Measurements from ENCODE around the gene BEX4. TPM values are rescaled to one million over a fixed set of nuclear protein-coding genes. Genes with fewer than 3 reads are reported as not detected.
A peak's percentile ranks its signal among the peaks of the same experiment; 100 is the strongest.

BEX4 gene
- total and polyA plus RNA-seq, 9 of the 15 experiments (the other 6 are each of a cell fraction or from before 2014, with no cell fraction given): 74.6 to 399 (median 154) TPM

DNA sequence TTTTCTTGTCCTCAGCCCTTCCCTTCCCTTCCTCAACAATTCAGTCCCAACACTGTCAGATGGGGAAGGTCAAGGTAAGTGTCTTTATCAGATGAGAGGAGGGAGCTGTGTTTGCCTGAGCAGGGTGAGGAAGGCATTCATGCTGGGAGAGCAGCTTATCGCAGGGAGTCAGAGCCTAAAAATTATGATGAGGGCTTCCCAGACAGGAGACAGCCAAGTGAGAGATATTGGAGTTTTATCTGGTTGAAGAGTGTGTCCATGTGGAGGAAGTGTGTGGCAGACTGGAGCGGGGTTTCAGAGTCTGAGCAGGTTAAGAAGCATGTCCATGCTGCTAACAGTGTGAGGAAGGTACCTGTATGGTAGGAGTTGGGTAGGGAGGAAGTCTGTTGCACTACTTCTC is 18.4 kb downstream of the BEX4 start (continued):
- TF ChIP-seq MCM2 (IDR thresholded peaks at IDR 0.05; ENCODE audit: low read depth): no peak
- no peak for TF ChIP-seq KDM5B (IDR thresholded peaks at IDR 0.05; ENCODE audit: insufficient replicate concordance, low read depth, low read length)
- no peak for TF ChIP-seq GTF2F1 (IDR thresholded peaks at IDR 0.05; ENCODE audit: low read depth, low read length)
- TF ChIP-seq, protein P1, sequence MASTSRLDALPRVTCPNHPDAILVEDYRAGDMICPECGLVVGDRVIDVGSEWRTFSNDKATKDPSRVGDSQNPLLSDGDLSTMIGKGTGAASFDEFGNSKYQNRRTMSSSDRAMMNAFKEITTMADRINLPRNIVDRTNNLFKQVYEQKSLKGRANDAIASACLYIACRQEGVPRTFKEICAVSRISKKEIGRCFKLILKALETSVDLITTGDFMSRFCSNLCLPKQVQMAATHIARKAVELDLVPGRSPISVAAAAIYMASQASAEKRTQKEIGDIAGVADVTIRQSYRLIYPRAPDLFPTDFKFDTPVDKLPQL (IDR thresholded peaks at IDR 0.05; ENCODE audit: extremely low read depth, insufficient read length): no peak
- no peak for TF ChIP-seq CBX1 (IDR thresholded peaks at IDR 0.05; ENCODE audit: low read depth)
- TF ChIP-seq SMARCA4 (IDR thresholded peaks at IDR 0.05): peak; percentile 89
- TF ChIP-seq ZNF324 (CRISPR knock-in tag; IDR thresholded peaks at IDR 0.05): no peak
- TF ChIP-seq, protein P2, sequence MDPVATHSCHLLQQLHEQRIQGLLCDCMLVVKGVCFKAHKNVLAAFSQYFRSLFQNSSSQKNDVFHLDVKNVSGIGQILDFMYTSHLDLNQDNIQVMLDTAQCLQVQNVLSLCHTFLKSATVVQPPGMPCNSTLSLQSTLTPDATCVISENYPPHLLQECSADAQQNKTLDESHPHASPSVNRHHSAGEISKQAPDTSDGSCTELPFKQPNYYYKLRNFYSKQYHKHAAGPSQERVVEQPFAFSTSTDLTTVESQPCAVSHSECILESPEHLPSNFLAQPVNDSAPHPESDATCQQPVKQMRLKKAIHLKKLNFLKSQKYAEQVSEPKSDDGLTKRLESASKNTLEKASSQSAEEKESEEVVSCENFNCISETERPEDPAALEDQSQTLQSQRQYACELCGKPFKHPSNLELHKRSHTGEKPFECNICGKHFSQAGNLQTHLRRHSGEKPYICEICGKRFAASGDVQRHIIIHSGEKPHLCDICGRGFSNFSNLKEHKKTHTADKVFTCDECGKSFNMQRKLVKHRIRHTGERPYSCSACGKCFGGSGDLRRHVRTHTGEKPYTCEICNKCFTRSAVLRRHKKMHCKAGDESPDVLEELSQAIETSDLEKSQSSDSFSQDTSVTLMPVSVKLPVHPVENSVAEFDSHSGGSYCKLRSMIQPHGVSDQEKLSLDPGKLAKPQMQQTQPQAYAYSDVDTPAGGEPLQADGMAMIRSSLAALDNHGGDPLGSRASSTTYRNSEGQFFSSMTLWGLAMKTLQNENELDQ (CRISPR knock-in tag; IDR thresholded peaks at IDR 0.05; ENCODE audit: borderline replicate concordance): no peak
- TF ChIP-seq, protein P3, sequence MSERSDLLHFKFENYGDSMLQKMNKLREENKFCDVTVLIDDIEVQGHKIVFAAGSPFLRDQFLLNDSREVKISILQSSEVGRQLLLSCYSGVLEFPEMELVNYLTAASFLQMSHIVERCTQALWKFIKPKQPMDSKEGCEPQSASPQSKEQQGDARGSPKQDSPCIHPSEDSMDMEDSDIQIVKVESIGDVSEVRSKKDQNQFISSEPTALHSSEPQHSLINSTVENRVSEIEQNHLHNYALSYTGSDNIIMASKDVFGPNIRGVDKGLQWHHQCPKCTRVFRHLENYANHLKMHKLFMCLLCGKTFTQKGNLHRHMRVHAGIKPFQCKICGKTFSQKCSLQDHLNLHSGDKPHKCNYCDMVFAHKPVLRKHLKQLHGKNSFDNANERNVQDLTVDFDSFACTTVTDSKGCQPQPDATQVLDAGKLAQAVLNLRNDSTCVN (CRISPR knock-in tag; IDR thresholded peaks at IDR 0.05): no peak
- TF ChIP-seq, protein P4, sequence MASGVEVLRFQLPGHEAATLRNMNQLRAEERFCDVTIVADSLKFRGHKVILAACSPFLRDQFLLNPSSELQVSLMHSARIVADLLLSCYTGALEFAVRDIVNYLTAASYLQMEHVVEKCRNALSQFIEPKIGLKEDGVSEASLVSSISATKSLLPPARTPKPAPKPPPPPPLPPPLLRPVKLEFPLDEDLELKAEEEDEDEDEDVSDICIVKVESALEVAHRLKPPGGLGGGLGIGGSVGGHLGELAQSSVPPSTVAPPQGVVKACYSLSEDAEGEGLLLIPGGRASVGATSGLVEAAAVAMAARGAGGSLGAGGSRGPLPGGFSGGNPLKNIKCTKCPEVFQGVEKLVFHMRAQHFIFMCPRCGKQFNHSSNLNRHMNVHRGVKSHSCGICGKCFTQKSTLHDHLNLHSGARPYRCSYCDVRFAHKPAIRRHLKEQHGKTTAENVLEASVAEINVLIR (CRISPR knock-in tag; IDR thresholded peaks at IDR 0.05): no peak
- no peak for TF ChIP-seq SMC3 (conservative IDR thresholded peaks at IDR 0.05; ENCODE audit: insufficient read depth, low read depth, low read length)
- TF ChIP-seq, protein P5, sequence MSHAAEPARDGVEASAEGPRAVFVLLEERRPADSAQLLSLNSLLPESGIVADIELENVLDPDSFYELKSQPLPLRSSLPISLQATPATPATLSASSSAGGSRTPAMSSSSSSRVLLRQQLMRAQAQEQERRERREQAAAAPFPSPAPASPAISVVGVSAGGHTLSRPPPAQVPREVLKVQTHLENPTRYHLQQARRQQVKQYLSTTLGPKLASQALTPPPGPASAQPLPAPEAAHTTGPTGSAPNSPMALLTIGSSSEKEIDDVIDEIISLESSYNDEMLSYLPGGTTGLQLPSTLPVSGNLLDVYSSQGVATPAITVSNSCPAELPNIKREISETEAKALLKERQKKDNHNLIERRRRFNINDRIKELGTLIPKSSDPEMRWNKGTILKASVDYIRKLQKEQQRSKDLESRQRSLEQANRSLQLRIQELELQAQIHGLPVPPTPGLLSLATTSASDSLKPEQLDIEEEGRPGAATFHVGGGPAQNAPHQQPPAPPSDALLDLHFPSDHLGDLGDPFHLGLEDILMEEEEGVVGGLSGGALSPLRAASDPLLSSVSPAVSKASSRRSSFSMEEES (CRISPR knock-in tag; IDR thresholded peaks at IDR 0.05): no peak
- peak; percentile 83 for TF ChIP-seq PML (IDR thresholded peaks at IDR 0.05; ENCODE audit: low read length)
- TF ChIP-seq ADNP (tag; IDR thresholded peaks at IDR 0.05): no peak
- no peak for TF ChIP-seq ZSCAN29 (IDR thresholded peaks at IDR 0.05)
- TF ChIP-seq DPF2 (IDR thresholded peaks at IDR 0.05): peak; percentile 93
- no peak for TF ChIP-seq NR2F6 (CRISPR knock-in tag; IDR thresholded peaks at IDR 0.05)
- no peak for TF ChIP-seq SAFB (IDR thresholded peaks at IDR 0.05; ENCODE audit: borderline replicate concordance, low read depth, low read length)
- TF ChIP-seq ZNF431 (CRISPR knock-in tag; IDR thresholded peaks at IDR 0.05): no peak
- TF ChIP-seq KAT7 (CRISPR knock-in tag; IDR thresholded peaks at IDR 0.05; ENCODE audit: borderline replicate concordance): 0 out of 2 replicates have a peak, but pooled peaks have one; percentile 29
- no peak for TF ChIP-seq SMAD2 (IDR thresholded peaks at IDR 0.05; ENCODE audit: low read depth, low read length)
- peak; percentile 50 for TF ChIP-seq TAF9B (IDR thresholded peaks at IDR 0.05; ENCODE audit: partially characterized antibody)

Measured in K562 (cell line).